ENCODE data around the gene RASGEF1C. TPM values are rescaled to one million over a fixed set of nuclear protein-coding genes. Genes with fewer than 3 reads are reported as not detected.

Gene RASGEF1C
- total and polyA plus RNA-seq, 10 of the 15 experiments (the other 5 are each of a cell fraction or from before 2014, with no cell fraction given) = not detected

- TF ChIP-seq ZBTB40 (IDR thresholded peaks at IDR 0.05; ENCODE audit: borderline replicate concordance) (no peak), TCF12 (IDR thresholded peaks at IDR 0.05; ENCODE audit: low read depth, low read length) (no peak), IRF4 (IDR thresholded peaks at IDR 0.05; ENCODE audit: low read depth, low read length) (no peak), ATF2 (IDR thresholded peaks at IDR 0.05; ENCODE audit: low read length) (no peak), CBFB (IDR thresholded peaks at IDR 0.05; ENCODE audit: low read depth) (no peak), SREBF2 (IDR thresholded peaks at IDR 0.05; ENCODE audit: low read length) (no peak)
These were observed 6.1 kb upstream of the RASGEF1C start (continued) for GRCh38 chr5:180214870-180215770.

Data from GM12878 (cell line).